Ovary (tissue), 3 donors: ENCODE measurements around the gene FYN.

Source experiments
- EP300 ChIP-seq: sonication (generic); formaldehyde crosslinking; IDR thresholded peaks from one replicate; pipeline ENCODE4 v1.6.1; 2017; ENCODE audit warnings: antibody characterized with exemption
- TF ChIP-seq, protein P1 (sequence below), 3 donors: fragments of 450-650 bp in 2 of 3; fragments of 200-600 bp in 1 of 3; IDR thresholded peaks; one replicate each; pipeline versions ENCODE4 v1.5.1 to v1.8.0; 2016 to 2022; ENCODE audit warnings: antibody characterized with exemption in 3 of 3, mild to moderate bottlenecking in 1 of 3
- donor health status: DM: no; HTN: no; CAD: no.

DNA sequence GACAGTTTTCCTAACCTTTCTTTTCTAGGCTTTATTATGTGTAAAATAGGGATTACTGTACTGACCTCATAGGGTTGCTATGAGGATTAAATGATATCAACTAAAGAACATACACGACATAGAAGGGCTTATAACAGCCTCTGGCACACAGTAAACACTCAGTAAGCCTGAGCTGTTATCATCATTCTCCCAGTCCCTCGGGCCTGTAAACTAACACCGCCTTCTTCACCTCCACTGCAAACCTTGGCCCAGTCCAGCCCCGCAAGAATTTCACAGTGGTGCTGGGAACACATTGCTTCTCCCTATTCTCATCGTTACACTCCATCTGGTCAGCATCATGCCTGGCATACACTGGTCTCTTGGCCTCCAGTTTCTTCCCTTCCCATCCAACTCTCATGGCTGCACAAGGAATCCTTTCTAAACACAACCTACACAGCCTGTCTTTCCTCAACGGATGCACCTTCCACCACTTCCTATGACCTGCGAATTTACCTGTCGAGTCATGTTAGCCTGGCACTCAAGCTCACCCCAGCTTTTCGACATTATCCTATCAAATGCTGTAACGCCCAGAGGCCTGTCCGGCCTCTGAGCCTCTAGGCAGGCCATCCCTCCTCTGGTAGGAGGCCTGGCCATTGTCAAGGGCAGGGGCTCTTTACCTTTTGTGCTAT, 92.1 kb downstream of the FYN start:
- TF ChIP-seq, protein P1, sequence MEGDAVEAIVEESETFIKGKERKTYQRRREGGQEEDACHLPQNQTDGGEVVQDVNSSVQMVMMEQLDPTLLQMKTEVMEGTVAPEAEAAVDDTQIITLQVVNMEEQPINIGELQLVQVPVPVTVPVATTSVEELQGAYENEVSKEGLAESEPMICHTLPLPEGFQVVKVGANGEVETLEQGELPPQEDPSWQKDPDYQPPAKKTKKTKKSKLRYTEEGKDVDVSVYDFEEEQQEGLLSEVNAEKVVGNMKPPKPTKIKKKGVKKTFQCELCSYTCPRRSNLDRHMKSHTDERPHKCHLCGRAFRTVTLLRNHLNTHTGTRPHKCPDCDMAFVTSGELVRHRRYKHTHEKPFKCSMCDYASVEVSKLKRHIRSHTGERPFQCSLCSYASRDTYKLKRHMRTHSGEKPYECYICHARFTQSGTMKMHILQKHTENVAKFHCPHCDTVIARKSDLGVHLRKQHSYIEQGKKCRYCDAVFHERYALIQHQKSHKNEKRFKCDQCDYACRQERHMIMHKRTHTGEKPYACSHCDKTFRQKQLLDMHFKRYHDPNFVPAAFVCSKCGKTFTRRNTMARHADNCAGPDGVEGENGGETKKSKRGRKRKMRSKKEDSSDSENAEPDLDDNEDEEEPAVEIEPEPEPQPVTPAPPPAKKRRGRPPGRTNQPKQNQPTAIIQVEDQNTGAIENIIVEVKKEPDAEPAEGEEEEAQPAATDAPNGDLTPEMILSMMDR (IDR thresholded peaks at IDR 0.05): no peak
- no peak for TF ChIP-seq EP300
